NB4 (cell line): ENCODE data around the gene CA10.

Experiments used
- DNase-seq: peaks from one replicate; pipeline ENCODE4 v3.0.0; 2010; ENCODE audit warnings: low read depth
- H3K4me3 ChIP-seq: one replicate; pipeline ENCODE4 v1.5.1; 2011; ENCODE audit warnings: mild to moderate bottlenecking, low read depth, low read length, moderate library complexity
- CTCF ChIP-seq: IDR thresholded peaks from one replicate; pipeline ENCODE4 v1.5.1; 2012; ENCODE audit warnings: low read depth, low read length
- MYC ChIP-seq: IDR thresholded peaks from 2 replicates; pipeline ENCODE4 v1.6.1; 2011; ENCODE audit warnings: low read depth, low read length
- POLR2A ChIP-seq: IDR thresholded peaks from 2 replicates; pipeline ENCODE4 v1.6.1; 2011; ENCODE audit warnings: mild to moderate bottlenecking; ENCODE audit not compliant: insufficient read length; ENCODE audit errors: extremely low read depth
- TF ChIP-seq, protein P1 (sequence below): IDR thresholded peaks from 2 replicates; pipeline ENCODE4 v1.6.1; 2011; ENCODE audit warnings: low read depth, low read length

CA10 gene

DNA sequence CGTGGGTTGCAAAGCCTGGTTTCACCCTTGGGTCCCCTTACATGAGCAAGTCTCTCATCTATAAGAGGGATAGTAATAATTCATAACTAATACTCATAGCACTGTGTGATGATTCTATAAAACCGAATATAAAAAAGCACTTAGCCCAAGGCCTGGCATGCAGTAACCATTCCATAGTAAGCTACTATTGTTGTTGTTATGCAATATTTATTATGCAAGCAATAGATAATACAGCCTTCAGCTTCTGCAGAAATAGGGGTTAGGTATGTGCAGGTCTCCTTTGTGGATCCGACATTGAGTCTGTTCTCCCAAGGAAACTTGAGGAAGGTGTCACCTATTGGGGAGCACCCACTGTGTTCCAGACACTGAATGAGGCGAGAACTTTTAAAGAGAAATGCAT is 497.1 kb downstream of the CA10 start:
- no peak for DNase-seq
- no peak overlapping the region for H3K4me3 ChIP-seq
- TF ChIP-seq CTCF = no peak
- no peak for TF ChIP-seq POLR2A
- TF ChIP-seq MYC = no peak
- TF ChIP-seq, protein P1, sequence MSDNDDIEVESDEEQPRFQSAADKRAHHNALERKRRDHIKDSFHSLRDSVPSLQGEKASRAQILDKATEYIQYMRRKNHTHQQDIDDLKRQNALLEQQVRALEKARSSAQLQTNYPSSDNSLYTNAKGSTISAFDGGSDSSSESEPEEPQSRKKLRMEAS = no peak

DNA sequence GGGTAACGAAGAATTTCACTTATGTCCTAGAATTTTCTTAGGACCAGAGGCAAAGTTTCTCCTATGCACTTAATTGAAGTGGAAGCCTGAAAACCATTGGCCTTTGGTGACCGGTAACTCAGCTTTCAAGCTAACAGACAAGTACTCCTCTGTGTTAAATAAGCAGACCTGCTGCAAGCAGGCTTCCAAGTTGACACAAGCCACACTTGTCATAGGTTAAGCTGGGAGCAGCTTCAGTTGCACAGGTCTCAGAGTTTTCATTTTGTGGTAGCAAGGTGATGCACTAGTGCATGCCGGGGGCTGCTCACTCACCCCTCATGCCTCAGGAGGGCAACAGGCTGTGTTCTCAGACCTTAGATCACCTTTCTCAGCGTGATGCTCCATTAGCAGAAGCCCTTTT is 498.2 kb downstream of the CA10 start:
- H3K4me3 ChIP-seq = no peak overlapping the region
- TF ChIP-seq MYC (no peak), CTCF (no peak), POLR2A (no peak)
- TF ChIP-seq, protein P1 = no peak
- DNase-seq = no peak

- no peak overlapping the region for H3K4me3 ChIP-seq
- no peak for TF ChIP-seq MYC
- TF ChIP-seq POLR2A = no peak
- TF ChIP-seq, protein P1 = no peak
- no peak for TF ChIP-seq CTCF
- no peak for DNase-seq
Measured at GRCh38 chr17:51657224-51657623, 501.3 kb downstream of the CA10 start.

- DNase-seq = no peak
- no peak overlapping the region for H3K4me3 ChIP-seq
Measured at GRCh38 chr17:51653878-51654277, 504.6 kb downstream of the CA10 start.

DNA sequence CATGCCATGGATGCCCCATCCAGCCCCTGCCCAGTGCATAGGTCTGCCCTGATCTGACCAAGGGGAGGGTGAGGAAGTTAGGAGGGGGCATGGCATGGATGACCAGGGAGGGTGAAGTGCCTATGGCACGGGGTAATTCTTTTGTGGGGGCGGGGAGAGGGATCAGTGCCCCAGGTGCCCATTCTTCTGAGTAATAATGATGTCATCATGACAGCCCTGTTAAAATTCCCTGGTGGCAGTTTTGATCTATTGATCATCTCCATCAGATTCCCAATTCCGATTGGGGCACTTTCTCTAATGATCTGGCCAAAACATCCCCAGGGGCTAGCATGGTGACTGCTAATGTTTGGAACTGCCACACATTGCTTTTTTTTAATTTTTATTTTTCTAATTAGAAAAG is 506.0 kb downstream of the CA10 start:
- H3K4me3 ChIP-seq = no peak overlapping the region
- TF ChIP-seq CTCF (no peak), MYC (no peak), POLR2A (no peak)
- TF ChIP-seq, protein P1 = no peak
- no peak for DNase-seq

More at GRCh38 chr17:51653878-51654277, 504.6 kb downstream of the CA10 start:
- TF ChIP-seq MYC = no peak
- TF ChIP-seq CTCF = no peak
- TF ChIP-seq, protein P1 = no peak
- no peak for TF ChIP-seq POLR2A
